Esophagus (tissue), 2 donors: ENCODE data around the gene CFAP97. TPM values are rescaled to one million over a fixed set of nuclear protein-coding genes. Genes with fewer than 3 reads are reported as not detected.
"Not testable (repeated sequence)": the region's sequence is repeated elsewhere in the genome, so short reads cannot be mapped to it uniquely, and the experiment has no call there.

Source experiments
- H3K27ac ChIP-seq, 2 donors: one replicate each; pipeline ENCODE4 v1.5.1; 2013; ENCODE audit warnings: low read depth in 2 of 2, mild to moderate bottlenecking in 2 of 2, inconsistent platforms in 1 of 2, low read length in 1 of 2, moderate library complexity in 1 of 2
- H3K27me3 ChIP-seq, 2 donors: one replicate each; pipeline ENCODE4 v1.6.1; 2013; ENCODE audit warnings: low read length in 2 of 2, control low read depth in 1 of 2, mild to moderate bottlenecking in 1 of 2; ENCODE audit not compliant: insufficient read depth in 2 of 2, control insufficient read depth in 1 of 2
- H3K36me3 ChIP-seq, 2 donors: one replicate each; pipeline ENCODE4 v1.6.1; 2013; ENCODE audit warnings: low read length in 1 of 2; ENCODE audit not compliant: control insufficient read depth in 2 of 2, insufficient read depth in 2 of 2
- H3K4me1 ChIP-seq, 2 donors: one replicate each; pipeline ENCODE4 v1.6.1; 2013; ENCODE audit warnings: low read length in 1 of 2; ENCODE audit not compliant: control insufficient read depth in 2 of 2, insufficient read depth in 2 of 2
- H3K4me3 ChIP-seq, 2 donors: one replicate each; pipeline ENCODE4 v1.5.1; 2013; ENCODE audit warnings: low read length in 2 of 2, mild to moderate bottlenecking in 2 of 2, low read depth in 1 of 2, moderate library complexity in 1 of 2
- H3K9me3 ChIP-seq, 2 donors: one replicate each; pipeline ENCODE4 v1.6.1; 2013; ENCODE audit warnings: mild to moderate bottlenecking in 2 of 2, low read depth in 1 of 2, low read length in 1 of 2, moderate library complexity in 1 of 2; ENCODE audit not compliant: control insufficient read depth in 2 of 2, insufficient read depth in 1 of 2
- WGBS, 2 donors: extraction: QIAGEN DNeasy Blood & Tissue Kit; methylation state at CpG; one replicate each; pipeline ENCODE4 v1.1.7; 2013; 5-methylcytosine and 5-hydroxymethylcytosine counted together
- polyA plus RNA-seq, 2 donors: library from polyadenylated mRNA; stranded (reverse); fragments of 200-250 nt; gene quantifications; one replicate each; pipeline ENCODE4 v1.2.3, GENCODE V29; 2013
- donor health status: healthy with polysubstance abuse.
- donor health status: Bipolar disorder and iron deficiency.

The CFAP97 gene
- polyA plus RNA-seq, result 1 to 10 TPM; 2.8 to 6.3 TPM

- no peaks in the 10 kb centered on the region for H3K27me3 ChIP-seq
- H3K27ac ChIP-seq, result peak within 1 kb of the TSS; percentile 92 to 93
- peak within 1 kb of the TSS; percentile 63 to 81 for H3K4me3 ChIP-seq
- H3K9me3 ChIP-seq, result no peaks in the 10 kb centered on the region
- H3K4me1 ChIP-seq, result no peaks in the 10 kb centered on the region
- no peaks in the 10 kb centered on the region for H3K36me3 ChIP-seq
- 0 to 1% methylated on average over 83 to 103 of the region's 103 CpGs for WGBS, 2 donors
These were observed at the start of gene CFAP97 for GRCh38 chr4:185203486-185204237. Gene CFAP97 (minus strand): TSS chr4:185204000. CDS start chr4:185191196, 12,804 bp downstream.

DNA sequence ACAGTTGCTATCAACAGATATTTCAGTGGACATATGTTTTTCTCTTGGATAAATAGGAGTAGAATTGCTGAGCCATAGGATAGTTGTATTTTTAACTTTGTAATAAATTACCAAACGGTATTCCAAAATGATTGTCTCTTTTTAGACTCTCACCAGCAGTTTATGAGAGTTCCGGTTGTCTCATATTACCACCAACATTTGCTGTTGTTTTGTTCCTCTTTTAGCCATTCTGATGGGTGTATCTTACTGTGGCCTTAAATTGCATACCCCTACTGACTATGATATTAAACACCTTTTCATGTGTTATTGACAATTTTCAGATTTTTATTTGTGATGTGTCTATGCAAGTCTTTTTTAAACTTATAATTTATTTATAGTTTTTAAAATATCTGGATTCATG lies 45.3 kb upstream of the CFAP97 start:
- Histone ChIP-seq H3K9me3 (no peaks in the 10 kb centered on the region), H3K36me3 (no peaks in the 10 kb centered on the region), H3K27me3 (no peaks in the 10 kb centered on the region), H3K4me1 (no peaks in the 10 kb centered on the region), H3K27ac (no peak overlapping the region), H3K4me3 (no peak overlapping the region)
- 75 to 79% methylated on average over 2 of the region's 2 CpGs for WGBS, 2 donors

DNA sequence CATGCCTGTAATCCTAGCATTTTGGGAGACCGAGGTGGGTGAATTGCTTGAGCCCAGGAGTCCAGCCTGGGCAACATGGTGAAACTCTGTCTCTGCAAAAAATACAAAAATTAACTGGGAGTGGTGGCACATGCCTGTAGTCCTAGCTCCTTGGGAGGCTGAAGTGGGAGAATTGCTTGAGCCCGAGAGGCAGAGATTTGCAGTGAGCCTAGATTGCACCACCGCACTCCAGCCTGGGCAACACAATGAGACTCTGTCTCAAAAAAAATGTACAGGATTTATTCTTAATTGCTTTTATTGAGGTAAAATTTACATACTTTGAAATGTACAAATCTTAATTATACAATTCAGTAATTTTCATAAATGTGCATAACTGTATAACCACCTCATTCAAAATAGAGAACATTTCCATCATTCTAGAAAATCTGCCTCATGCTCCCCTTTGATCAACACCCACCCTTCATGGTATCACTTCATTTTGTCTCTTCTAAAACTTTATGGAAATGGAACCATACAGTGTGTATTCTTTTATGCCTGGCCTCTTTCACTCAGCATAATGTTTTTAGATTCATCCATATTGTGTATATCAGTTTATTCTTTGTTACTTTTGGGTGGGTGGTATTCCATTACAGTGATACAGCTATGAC lies 44.7 kb upstream of the CFAP97 start:
- 98 to 99% methylated on average over 3 of the region's 3 CpGs for WGBS, 2 donors
- Histone ChIP-seq H3K36me3 (no peaks in the 10 kb centered on the region), H3K27ac (no peak overlapping the region), H3K4me1 (no peaks in the 10 kb centered on the region), H3K9me3 (no peaks in the 10 kb centered on the region), H3K4me3 (no peak overlapping the region), H3K27me3 (no peaks in the 10 kb centered on the region)

- Histone ChIP-seq H3K4me1 (no peaks in the 10 kb centered on the region), H3K27ac (no peak overlapping the region), H3K27me3 (no peaks in the 10 kb centered on the region), H3K9me3 (no peaks in the 10 kb centered on the region), H3K4me3 (no peak overlapping the region), H3K36me3 (no peaks in the 10 kb centered on the region)
- WGBS, 2 donors, result 67 to 84% methylated on average over 1 of the region's 1 CpG
These were observed 43.4 kb upstream of the CFAP97 start for GRCh38 chr4:185247151-185247550.

DNA sequence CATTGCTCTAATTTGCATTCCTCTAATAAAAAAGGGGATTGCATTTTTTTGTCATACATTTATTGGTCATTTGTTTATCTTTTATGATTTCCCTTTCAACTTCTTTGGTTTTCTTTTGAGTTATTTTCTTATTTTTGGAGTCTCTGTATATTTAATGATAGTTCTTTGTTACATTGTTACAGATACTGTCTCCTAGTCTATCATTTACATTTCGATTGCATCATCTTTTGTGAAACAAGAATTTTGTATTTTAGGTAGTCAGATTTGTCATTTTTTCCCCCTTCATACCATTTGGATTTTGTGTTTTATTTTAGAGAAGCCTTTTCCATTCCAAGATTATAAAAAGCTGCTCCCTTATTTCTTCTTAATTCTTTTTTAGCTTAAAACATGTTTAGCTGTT lies 42.7 kb upstream of the CFAP97 start:
- Histone ChIP-seq H3K9me3 (no peaks in the 10 kb centered on the region), H3K4me1 (no peaks in the 10 kb centered on the region), H3K27me3 (no peaks in the 10 kb centered on the region), H3K4me3 (no peak overlapping the region), H3K36me3 (no peaks in the 10 kb centered on the region), H3K27ac (no peak overlapping the region)
- 82 to 92% methylated on average over 1 of the region's 1 CpG for WGBS, 2 donors

DNA sequence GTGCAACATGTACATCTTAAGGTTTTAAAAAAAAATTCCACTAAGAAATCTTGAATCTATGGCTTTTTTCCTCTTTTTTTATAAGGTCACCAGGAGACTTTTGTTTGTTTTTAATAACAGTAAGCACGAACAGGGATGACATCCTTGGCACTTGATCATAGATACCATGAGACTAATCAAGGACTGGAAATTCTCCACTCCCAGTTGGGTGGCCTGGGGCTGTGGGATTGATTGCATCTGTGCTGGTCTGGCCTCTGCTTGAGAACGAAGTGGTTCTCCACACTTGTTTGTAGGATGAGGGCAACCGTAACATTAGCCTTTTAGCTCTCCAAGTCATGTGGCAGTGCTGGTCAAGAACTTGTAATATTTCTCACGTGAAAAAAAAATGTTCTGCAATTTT lies 41.0 kb upstream of the CFAP97 start:
- H3K27me3 ChIP-seq, result no peaks in the 10 kb centered on the region
- 36 to 66% methylated on average over 4 of the region's 4 CpGs for WGBS, 2 donors
- no peaks in the 10 kb centered on the region for H3K9me3 ChIP-seq
- H3K36me3 ChIP-seq, result no peaks in the 10 kb centered on the region
- no peak overlapping the region for H3K4me3 ChIP-seq
- no peaks in the 10 kb centered on the region for H3K4me1 ChIP-seq
- H3K27ac ChIP-seq, result no peak overlapping the region

DNA sequence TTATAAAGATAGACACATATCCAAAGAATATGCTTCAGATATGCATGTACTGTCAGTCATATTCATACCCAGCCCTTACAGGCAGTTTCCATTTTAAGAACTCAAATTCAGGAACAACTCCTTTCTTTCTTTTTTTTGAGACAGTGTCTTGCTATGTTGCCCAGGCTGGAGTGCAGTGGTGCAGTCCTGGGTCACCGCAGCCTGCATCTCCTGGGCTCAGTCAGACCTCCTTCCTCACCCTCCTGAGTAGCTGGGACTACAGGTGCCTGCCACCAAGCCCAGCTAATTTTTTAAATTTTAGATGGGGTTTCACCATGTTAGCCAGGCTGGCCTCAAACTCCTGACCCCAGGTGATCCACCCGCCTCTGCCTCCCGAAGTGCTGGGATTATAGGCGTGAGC lies 40.1 kb upstream of the CFAP97 start:
- Histone ChIP-seq H3K27ac (no peak overlapping the region), H3K27me3 (no peaks in the 10 kb centered on the region), H3K4me1 (no peaks in the 10 kb centered on the region), H3K9me3 (no peaks in the 10 kb centered on the region), H3K36me3 (no peaks in the 10 kb centered on the region), H3K4me3 (no peak overlapping the region)
- WGBS, 2 donors, result 91 to 95% methylated on average over 4 of the region's 4 CpGs

GRCh38 chr4:185242749-185243533 lies 39.1 kb upstream of the CFAP97 start:
- Histone ChIP-seq H3K9me3 (no peaks in the 10 kb centered on the region), H3K27me3 (no peaks in the 10 kb centered on the region)
- WGBS, 2 donors, result 79 to 81% methylated on average over 6 of the region's 6 CpGs

DNA sequence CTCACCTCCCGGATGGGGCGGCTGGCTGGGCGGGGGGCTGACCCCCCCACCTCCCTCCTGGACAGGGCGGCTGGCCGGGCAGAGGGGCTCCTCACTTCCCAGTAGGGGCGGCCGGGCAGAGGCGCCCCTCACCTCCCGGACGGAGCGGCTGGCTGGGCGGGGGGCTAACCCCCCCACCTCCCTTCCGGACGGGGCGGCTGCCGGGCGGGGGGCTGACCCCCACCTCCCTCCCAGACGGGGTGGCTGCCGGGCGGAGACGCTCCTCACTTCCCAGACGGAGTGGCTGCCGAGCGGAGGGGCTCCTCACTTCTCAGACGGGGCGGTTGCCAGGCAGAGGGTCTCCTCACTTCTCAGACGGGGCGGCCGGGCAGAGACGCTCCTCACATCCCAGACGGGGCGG lies 36.7 kb upstream of the CFAP97 start:
- not testable (repeated sequence) for H3K9me3 ChIP-seq, H3K27me3 ChIP-seq, H3K27ac ChIP-seq, H3K36me3 ChIP-seq, H3K4me1 ChIP-seq, H3K4me3 ChIP-seq
- WGBS, 2 donors, result 93 to 98% methylated on average over 17 to 29 of the region's 32 CpGs

More at GRCh38 chr4:185242749-185243533, 39.1 kb upstream of the CFAP97 start:
- H3K4me1 ChIP-seq, result no peaks in the 10 kb centered on the region
- no peaks in the 10 kb centered on the region for H3K36me3 ChIP-seq
- no peak overlapping the region for H3K27ac ChIP-seq
- no peak overlapping the region for H3K4me3 ChIP-seq
